ENCODE data around the gene NCAN. TPM values are rescaled to one million over a fixed set of nuclear protein-coding genes. Genes with fewer than 3 reads are reported as not detected.

NCAN gene
- total and polyA plus RNA-seq, 2 of the 8 experiments (the other 6 are each of a cell fraction or from before 2014, with no cell fraction given): 2.7 TPM

DNA sequence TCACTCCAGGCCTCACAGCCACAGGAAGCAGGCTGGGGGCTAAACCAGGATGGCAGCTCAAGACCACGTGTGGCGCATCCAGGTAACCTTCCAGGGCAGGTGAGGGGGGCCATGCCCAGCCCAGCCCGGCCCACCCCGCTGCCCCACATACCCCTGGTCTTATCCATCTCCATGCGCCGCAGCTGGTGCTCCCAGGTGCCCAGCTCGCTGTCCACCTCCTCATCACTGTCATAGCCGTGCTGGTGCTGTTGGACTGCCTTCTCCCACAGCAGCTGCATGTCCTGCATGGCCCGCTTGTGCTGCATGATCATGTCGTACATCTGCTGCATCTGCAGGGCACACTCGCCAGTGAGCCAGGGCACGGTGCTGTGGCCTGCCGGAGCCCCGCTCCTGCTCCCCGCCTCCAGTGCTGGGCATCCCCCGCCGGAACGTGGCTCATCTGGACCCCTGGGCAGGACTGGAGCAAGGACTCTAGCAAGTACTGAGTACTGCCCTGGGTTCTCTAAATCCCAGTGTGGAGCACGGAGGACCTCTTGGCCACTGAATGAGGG, 67.4 kb downstream of the NCAN start (continued):
- TF ChIP-seq CEBPB (IDR thresholded peaks at IDR 0.05; ENCODE audit: low read depth, low read length): no peak
- no peak for TF ChIP-seq BACH1 (IDR thresholded peaks at IDR 0.05; ENCODE audit: low read length)
- no peak for TF ChIP-seq CBX8 (IDR thresholded peaks at IDR 0.05; ENCODE audit: borderline replicate concordance, low read depth, low read length)
- no peak for TF ChIP-seq HDAC6 (IDR thresholded peaks at IDR 0.05; ENCODE audit: low read depth, low read length)
- TF ChIP-seq, protein P1, sequence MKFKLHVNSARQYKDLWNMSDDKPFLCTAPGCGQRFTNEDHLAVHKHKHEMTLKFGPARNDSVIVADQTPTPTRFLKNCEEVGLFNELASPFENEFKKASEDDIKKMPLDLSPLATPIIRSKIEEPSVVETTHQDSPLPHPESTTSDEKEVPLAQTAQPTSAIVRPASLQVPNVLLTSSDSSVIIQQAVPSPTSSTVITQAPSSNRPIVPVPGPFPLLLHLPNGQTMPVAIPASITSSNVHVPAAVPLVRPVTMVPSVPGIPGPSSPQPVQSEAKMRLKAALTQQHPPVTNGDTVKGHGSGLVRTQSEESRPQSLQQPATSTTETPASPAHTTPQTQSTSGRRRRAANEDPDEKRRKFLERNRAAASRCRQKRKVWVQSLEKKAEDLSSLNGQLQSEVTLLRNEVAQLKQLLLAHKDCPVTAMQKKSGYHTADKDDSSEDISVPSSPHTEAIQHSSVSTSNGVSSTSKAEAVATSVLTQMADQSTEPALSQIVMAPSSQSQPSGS (IDR thresholded peaks at IDR 0.05; ENCODE audit: low read length): no peak
- no peak for TF ChIP-seq KDM5A (IDR thresholded peaks at IDR 0.05; ENCODE audit: low read length)
